ENCODE results near the gene GSE1. TPM values are rescaled to one million over a fixed set of nuclear protein-coding genes. Genes with fewer than 3 reads are reported as not detected.
A peak's percentile ranks its signal among the peaks of the same experiment; 100 is the strongest.

Gene GSE1
- total and polyA plus RNA-seq, 9 of the 15 experiments (the other 6 are each of a cell fraction or from before 2014, with no cell fraction given): 12.2 to 244 (median 57.9) TPM

DNA sequence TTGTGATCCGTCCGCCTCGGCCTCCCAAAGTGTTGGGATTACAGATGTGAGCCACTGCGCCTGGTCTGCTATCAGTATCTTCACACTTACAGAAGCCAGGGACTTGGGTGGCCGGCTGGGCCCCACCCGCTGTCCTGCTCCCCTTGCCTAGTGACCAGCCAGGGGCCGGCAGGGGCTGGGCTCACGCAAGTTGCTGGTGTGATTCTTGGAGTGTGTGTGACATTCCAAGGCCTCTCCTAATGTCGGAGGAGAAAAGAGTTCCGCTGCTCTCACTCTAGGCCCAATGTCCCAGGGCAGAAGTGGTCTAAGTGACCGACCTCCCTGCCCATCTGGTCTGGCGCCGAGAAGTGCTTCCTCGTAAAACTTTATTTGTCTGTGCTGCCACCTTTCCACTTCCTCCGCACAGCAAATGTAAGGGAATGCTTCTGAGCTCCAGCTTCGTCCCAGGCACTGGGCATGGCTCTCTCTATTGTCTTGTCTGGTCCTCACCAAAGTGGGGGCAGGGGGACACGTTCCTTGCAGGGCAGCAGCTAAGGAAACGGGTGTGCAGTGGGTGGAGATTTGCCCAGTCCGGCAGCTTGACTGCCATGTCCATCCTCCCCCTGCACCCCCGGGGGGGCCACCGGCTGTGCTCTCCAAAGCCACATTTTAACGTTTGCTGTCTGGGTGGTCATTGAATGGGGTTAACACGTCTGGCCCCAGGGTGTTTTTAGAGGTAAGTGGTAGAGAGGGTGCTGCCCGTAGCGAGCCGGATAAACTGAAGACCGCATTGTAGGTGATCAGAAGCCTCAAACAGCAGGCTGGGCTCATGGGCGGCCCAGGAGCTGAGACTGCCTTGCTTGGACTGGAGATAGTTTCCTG is 7.8 kb upstream of the GSE1 start (continued):
- no peak for TF ChIP-seq ESRRB (CRISPR knock-in tag; IDR thresholded peaks at IDR 0.05; ENCODE audit: borderline replicate concordance)
- TF ChIP-seq CEBPG (CRISPR knock-in tag; IDR thresholded peaks at IDR 0.05): 0 out of 2 replicates have a peak, but pooled peaks have one; percentile 7
- TF ChIP-seq CEBPG (tag; conservative IDR thresholded peaks at IDR 0.05 in 1 of 2, IDR thresholded peaks at IDR 0.05 in 1 of 2): no peak
- no peak for TF ChIP-seq BRF1 (IDR thresholded peaks at IDR 0.05; ENCODE audit: borderline replicate concordance, extremely low read depth, insufficient read length)

DNA sequence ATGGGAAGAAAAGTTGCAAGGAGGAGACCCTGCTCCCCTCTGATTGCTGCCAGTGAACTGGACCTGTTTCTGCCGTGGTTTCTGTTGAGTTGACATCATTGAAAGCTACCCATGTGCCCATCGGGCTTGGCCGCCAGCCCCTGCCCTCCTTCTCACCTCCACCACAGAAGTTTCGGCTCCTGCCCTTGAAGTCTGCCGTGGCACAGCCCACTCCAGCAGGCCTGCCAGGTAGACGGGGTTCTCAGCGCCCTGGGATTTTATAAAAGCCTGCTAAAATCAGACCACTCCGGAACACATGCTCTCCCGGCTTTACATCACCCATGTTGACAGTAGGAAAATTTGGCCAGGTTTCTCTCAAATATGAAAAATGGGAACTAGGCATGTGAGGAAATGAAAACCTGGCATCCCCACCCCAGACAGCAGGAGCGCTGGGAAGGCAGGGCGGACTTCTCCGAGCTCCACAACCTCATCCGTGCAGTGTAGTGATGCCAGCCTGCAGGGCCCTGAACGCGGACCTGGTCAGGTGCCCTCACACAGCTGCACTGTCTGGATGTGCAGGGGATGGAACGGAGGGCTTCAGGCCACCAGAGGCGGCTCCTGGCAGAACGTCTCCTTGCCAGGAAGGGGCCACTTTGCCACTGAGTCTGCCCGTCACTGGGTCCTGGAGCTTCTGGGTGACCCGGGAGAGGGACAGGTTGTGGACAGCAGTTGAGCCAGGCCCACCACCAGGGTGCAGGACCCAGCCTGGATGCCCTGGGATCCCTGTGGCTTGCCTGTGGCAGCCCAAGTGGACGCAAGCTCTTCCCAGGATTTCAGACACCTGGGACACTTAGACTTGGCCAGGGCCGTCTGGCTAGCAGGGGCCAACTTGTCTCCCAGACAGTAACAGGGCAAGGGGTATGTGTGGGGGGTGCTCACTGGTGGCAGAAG is 6.9 kb upstream of the GSE1 start:
- no TSS peak for BruUV-seq (replicated peaks)
- WGBS (ENCODE audit: insufficient coverage, low coverage, missing lambda C conversion rate): 85% methylated on average over 21 of the region's 22 CpGs
- H3K79me2 ChIP-seq (ENCODE audit: control insufficient read depth, insufficient read depth, low read length): peaks cover 97% of the 10 kb centered on the region
- peak overlapping the region; percentile 32; the same call in 1 of the 3 replicates for H3K27ac ChIP-seq (ENCODE audit: extremely low read depth, low read depth, low read length)
- intact Hi-C loops (cut with micrococcal nuclease): no loop called here
- ChIA-PET CTCF (ENCODE audit: low intra/inter-chr PET ratio) (interaction anchor here (1.0 kb wide), 1 partner anchor 165 kb away, joined by 4 read pairs; no protein-coding TSS in a partner anchor), POLR2A (interaction anchor here (0.5 to 2.5 kb wide), 4 partner anchors 9 to 53 kb away, joined by 3 to 9 read pairs (median 4); no protein-coding TSS in a partner anchor)
- H3K4me2 ChIP-seq (ENCODE audit: insufficient read depth, low read length): peak overlapping the region; percentile 1; the same call in 1 of the 2 replicates
- H3K9me3 ChIP-seq (replicated peaks; ENCODE audit: control insufficient read depth, insufficient read depth, low read depth, low read length): peaks cover 2% of the 10 kb centered on the region; the same call in 1 of the 2 replicates
- H2AFZ ChIP-seq (ENCODE audit: low read depth, low read length): no peak overlapping the region
- peaks cover 21% of the 10 kb centered on the region for H3K9me1 ChIP-seq (ENCODE audit: control insufficient read depth, insufficient read depth, low read length)
- H3K27me3 ChIP-seq (ENCODE audit: control insufficient read depth in 2 of 2, insufficient read depth in 2 of 2, low read length in 2 of 2): no peaks in the 10 kb centered on the region
- no peak for DNase-seq (ENCODE audit: extremely low read depth in 1 of 4, low spot score in 3 of 4)
- no peak for ATAC-seq
- peak overlapping the region in 1 of 2 experiments; percentile 79; a peak in 2 of 4 replicates for H3K9ac ChIP-seq (ENCODE audit: insufficient read depth in 1 of 2, low read depth in 2 of 2, low read length in 2 of 2)
- H3K4me1 ChIP-seq (replicated peaks in 1 of 2; ENCODE audit: control insufficient read depth in 2 of 2, insufficient read depth in 2 of 2, low read length in 2 of 2): peaks cover 84 to 90% of the 10 kb centered on the region in 2 experiments
- H3K36me3 ChIP-seq (ENCODE audit: control insufficient read depth, insufficient read depth, low read length): peaks cover 61% of the 10 kb centered on the region
- no peak overlapping the region for H3K4me3 ChIP-seq
- peaks cover 90% of the 10 kb centered on the region for H4K20me1 ChIP-seq (replicated peaks; ENCODE audit: control insufficient read depth, insufficient read depth, low read length)
- no peak for FAIRE-seq
- in situ Hi-C loops (cut with MboI): loop anchor here (5.0 kb wide), 1 partner anchor 164 kb away; no protein-coding TSS in a partner anchor
- TF ChIP-seq BRCA1 (IDR thresholded peaks at IDR 0.05): no peak
- TF ChIP-seq BRCA1 (CRISPR knock-in tag; IDR thresholded peaks at IDR 0.05): 0 out of 2 replicates have a peak, but pooled peaks have one; percentile 55
- TF ChIP-seq, protein P1, sequence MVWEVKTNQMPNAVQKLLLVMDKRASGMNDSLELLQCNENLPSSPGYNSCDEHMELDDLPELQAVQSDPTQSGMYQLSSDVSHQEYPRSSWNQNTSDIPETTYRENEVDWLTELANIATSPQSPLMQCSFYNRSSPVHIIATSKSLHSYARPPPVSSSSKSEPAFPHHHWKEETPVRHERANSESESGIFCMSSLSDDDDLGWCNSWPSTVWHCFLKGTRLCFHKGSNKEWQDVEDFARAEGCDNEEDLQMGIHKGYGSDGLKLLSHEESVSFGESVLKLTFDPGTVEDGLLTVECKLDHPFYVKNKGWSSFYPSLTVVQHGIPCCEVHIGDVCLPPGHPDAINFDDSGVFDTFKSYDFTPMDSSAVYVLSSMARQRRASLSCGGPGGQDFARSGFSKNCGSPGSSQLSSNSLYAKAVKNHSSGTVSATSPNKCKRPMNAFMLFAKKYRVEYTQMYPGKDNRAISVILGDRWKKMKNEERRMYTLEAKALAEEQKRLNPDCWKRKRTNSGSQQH (CRISPR knock-in tag; IDR thresholded peaks at IDR 0.05): no peak
- no peak for TF ChIP-seq TBP (optimal IDR thresholded peaks at IDR 0.05; ENCODE audit: low read depth, low read length)
- TF ChIP-seq RBFOX2 (IDR thresholded peaks at IDR 0.05; ENCODE audit: low read depth, low read length): 0 out of 2 replicates have a peak, but pooled peaks have one; percentile 10
- TF ChIP-seq, protein P2, sequence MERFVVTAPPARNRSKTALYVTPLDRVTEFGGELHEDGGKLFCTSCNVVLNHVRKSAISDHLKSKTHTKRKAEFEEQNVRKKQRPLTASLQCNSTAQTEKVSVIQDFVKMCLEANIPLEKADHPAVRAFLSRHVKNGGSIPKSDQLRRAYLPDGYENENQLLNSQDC (CRISPR knock-in tag; IDR thresholded peaks at IDR 0.05): no peak
- peak; percentile 65 for TF ChIP-seq POLR2G (IDR thresholded peaks at IDR 0.05; ENCODE audit: low read depth, low read length)
- TF ChIP-seq TCF7L2 (IDR thresholded peaks at IDR 0.05; ENCODE audit: low read depth, low read length): no peak
- peak; percentile 65 for TF ChIP-seq RBM22 (IDR thresholded peaks at IDR 0.05; ENCODE audit: low read depth, low read length, poor library complexity, severe bottlenecking)
- TF ChIP-seq PML (IDR thresholded peaks at IDR 0.05; ENCODE audit: low read length): 0 out of 2 replicates have a peak, but pooled peaks have one; percentile 9
